ENCODE results near the gene RBM19. TPM values are rescaled to one million over a fixed set of nuclear protein-coding genes. Genes with fewer than 3 reads are reported as not detected.

Gene RBM19
- total RNA-seq, 1 donor from 2014 or later, result 36.4 TPM

DNA sequence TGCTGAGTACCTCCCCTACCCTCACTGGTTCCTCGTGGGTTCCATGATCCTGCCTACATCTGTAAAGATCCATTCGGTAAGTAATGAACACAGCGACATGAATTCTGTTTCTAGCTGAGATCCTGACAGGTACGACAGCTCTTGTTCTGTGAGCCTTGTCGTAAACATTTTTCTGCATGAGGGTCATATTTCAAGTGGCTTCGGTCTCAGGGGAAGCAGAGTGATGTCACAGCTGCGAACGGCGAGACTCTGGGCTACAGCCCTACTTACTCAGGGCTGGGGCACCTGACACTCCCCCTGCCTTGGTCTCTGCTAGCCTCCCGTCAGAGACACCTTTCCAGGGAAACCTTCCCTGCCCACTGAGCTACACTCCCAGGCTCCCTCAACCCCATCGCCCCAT, 85.8 kb downstream of the RBM19 start:
- Histone ChIP-seq H3K27ac (no peak overlapping the region), H3K27me3 (no peaks in the 10 kb centered on the region), H3K4me3 (no peak overlapping the region), H3K36me3 (no peaks in the 10 kb centered on the region), H3K9me3 (no peaks in the 10 kb centered on the region), H3K4me1 (no peaks in the 10 kb centered on the region)
- ATAC-seq (no peak), DNase-seq (no peak)
- TF ChIP-seq, protein P1, sequence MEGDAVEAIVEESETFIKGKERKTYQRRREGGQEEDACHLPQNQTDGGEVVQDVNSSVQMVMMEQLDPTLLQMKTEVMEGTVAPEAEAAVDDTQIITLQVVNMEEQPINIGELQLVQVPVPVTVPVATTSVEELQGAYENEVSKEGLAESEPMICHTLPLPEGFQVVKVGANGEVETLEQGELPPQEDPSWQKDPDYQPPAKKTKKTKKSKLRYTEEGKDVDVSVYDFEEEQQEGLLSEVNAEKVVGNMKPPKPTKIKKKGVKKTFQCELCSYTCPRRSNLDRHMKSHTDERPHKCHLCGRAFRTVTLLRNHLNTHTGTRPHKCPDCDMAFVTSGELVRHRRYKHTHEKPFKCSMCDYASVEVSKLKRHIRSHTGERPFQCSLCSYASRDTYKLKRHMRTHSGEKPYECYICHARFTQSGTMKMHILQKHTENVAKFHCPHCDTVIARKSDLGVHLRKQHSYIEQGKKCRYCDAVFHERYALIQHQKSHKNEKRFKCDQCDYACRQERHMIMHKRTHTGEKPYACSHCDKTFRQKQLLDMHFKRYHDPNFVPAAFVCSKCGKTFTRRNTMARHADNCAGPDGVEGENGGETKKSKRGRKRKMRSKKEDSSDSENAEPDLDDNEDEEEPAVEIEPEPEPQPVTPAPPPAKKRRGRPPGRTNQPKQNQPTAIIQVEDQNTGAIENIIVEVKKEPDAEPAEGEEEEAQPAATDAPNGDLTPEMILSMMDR (IDR thresholded peaks at IDR 0.05), result no peak
- intact Hi-C loops (cut with DNase I), result no loop called here

DNA sequence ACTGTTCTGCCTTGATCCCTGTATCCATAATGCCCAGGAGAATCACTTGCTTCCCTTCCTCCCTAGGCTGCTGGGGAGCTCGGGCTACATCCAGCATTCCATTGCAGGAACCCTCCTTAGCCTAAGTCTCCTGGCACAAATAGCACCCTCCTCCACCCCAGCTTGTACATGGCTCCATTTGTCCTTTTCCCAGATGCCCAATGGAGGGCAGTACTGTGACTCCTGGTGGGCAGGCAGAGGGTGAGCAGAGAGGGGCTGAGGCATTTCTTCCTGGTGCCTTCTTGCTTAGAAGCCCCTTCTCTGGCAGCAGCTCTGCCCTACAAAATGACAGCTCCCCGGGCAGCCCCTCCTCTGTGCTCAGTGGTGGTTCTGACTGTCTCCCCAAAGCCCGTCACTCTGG, 86.5 kb downstream of the RBM19 start:
- Histone ChIP-seq H3K27me3 (no peaks in the 10 kb centered on the region), H3K9me3 (no peaks in the 10 kb centered on the region), H3K36me3 (no peaks in the 10 kb centered on the region), H3K4me1 (no peaks in the 10 kb centered on the region), H3K27ac (no peak overlapping the region), H3K4me3 (no peak overlapping the region)
- TF ChIP-seq, protein P1 (IDR thresholded peaks at IDR 0.05), result no peak
- intact Hi-C loops (cut with DNase I), result no loop called here
- no peak for ATAC-seq
- DNase-seq, result no peak

- Histone ChIP-seq H3K27ac (no peak overlapping the region), H3K27me3 (no peaks in the 10 kb centered on the region), H3K36me3 (no peaks in the 10 kb centered on the region), H3K4me1 (no peaks in the 10 kb centered on the region), H3K4me3 (no peak overlapping the region), H3K9me3 (no peaks in the 10 kb centered on the region)
- intact Hi-C loops (cut with DNase I), result no loop called here
- TF ChIP-seq, protein P1 (IDR thresholded peaks at IDR 0.05), result no peak
- no peak for DNase-seq
- ATAC-seq, result no peak
These were observed 88.5 kb downstream of the RBM19 start for GRCh38 chr12:113877607-113878006.

DNA sequence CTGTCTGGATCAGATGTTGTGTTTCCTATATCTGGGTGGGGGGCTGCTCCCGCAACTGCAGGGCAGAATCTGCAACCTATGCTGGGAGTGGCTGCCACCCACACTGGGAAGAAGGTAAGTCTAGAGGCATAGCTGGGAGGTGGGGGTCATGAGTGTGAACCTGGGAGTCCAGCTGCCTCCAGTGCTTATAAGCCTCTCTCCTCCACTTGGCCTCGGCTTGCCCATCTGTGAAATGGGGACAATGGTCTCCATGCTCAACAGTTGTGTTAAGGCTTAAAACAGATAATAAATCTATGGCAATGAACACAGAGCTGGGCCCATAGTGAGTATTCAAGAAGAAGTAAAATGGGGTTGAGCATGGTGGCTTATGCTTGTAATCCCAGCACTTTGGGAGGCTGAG, 90.0 kb downstream of the RBM19 start:
- Histone ChIP-seq H3K4me3 (no peak overlapping the region), H3K27ac (no peak overlapping the region), H3K36me3 (no peaks in the 10 kb centered on the region), H3K27me3 (no peaks in the 10 kb centered on the region), H3K9me3 (no peaks in the 10 kb centered on the region), H3K4me1 (no peaks in the 10 kb centered on the region)
- intact Hi-C loops (cut with DNase I), result no loop called here
- ATAC-seq (no peak), DNase-seq (no peak)
- TF ChIP-seq, protein P1 (IDR thresholded peaks at IDR 0.05), result no peak

DNA sequence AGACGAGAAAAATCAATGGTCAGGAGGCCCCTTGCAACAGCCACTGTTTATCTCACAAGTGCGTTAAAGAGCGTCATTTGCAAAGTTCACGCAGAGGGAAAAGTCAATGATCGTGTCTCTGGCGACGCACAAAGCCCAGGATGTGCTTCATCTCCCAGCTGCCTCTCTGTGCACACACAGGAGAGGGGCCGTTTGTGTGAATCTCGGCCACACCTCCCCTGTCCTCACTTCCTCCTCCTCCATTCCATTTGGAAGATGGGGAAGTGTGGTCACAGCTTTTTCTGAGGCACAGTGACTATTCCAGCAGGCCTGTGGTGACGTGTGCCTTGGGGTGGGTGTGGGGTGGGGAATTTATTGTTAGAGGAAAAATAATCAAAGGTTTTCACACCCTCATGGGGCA, 90.4 kb downstream of the RBM19 start:
- H3K27me3 ChIP-seq, result no peaks in the 10 kb centered on the region
- ATAC-seq (no peak), DNase-seq (no peak)
- TF ChIP-seq, protein P1 (IDR thresholded peaks at IDR 0.05), result no peak
- H3K4me1 ChIP-seq, result no peaks in the 10 kb centered on the region
- no peak overlapping the region for H3K4me3 ChIP-seq
- H3K9me3 ChIP-seq, result no peaks in the 10 kb centered on the region
- H3K27ac ChIP-seq, result no peak overlapping the region
- no peaks in the 10 kb centered on the region for H3K36me3 ChIP-seq
- intact Hi-C loops (cut with DNase I), result no loop called here

DNA sequence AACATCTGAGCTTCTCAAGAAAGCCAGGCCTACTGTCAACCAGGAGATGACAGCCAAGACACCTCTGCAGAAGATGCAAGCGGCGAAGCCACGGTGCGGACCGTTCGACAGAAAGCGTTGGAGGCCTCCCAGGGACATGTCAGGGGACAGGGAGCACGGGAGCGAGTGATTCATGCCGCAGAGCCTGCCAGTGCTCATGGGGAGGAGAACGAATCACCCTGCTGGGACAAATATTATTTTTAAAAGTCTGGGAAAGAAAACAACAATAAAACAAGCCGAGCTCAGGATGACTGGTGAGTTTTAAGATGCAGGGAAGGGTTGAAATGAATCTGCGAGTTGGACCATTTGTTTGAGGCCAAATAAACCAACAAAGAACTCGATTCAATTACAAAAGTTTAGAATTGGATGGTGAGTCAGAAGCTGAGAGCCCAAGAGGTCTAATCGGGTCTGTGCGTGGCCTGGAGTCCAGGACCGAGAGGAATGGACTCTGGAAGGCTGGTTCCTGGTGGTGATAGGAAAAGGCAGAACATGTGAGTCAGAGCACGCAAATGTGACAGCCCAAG, 91.0 kb downstream of the RBM19 start:
- TF ChIP-seq, protein P1 (IDR thresholded peaks at IDR 0.05), result no peak
- Histone ChIP-seq H3K4me3 (no peak overlapping the region), H3K27me3 (no peaks in the 10 kb centered on the region), H3K9me3 (no peaks in the 10 kb centered on the region), H3K36me3 (no peaks in the 10 kb centered on the region), H3K27ac (no peak overlapping the region), H3K4me1 (no peaks in the 10 kb centered on the region)
- intact Hi-C loops (cut with DNase I), result no loop called here
- DNase-seq, result no peak
- ATAC-seq, result no peak

All from upper lobe of right lung (tissue), 1 donor.